Left lung (tissue), 10 donors: ENCODE measurements around the gene GATA5. TPM values are rescaled to one million over a fixed set of nuclear protein-coding genes. Genes with fewer than 3 reads are reported as not detected.

Source experiments
- ATAC-seq: fragments of 200-7000 bp; cut with Tn5 transposase; one replicate; pipeline ENCODE4 v1.9.1; 2020; ENCODE audit warnings: moderate library complexity
- DNase-seq, 4 donors: peaks; one replicate each; pipeline ENCODE4 v3.0.0-alpha.2; 2013 to 2020
- H3K27ac ChIP-seq, 2 donors: fragments of 200-600 bp; sonication (generic) in 1 of 2; one replicate each; pipeline versions ENCODE4 v1.5.0 to v1.8.0; 2020 to 2021
- H3K27me3 ChIP-seq, 2 donors: fragments of 200-600 bp; sonication (generic) in 1 of 2; one replicate each; pipeline versions ENCODE4 v1.5.0 to v1.8.0; 2020 to 2021
- H3K36me3 ChIP-seq, 2 donors: fragments of 200-600 bp; sonication (generic) in 1 of 2; one replicate each; pipeline versions ENCODE4 v1.5.0 to v1.8.0; 2020 to 2021
- H3K4me1 ChIP-seq, 2 donors: fragments of 200-600 bp; one replicate each; pipeline ENCODE4 v1.8.0; 2021
- H3K4me3 ChIP-seq, 2 donors: fragments of 200-600 bp; sonication (generic) in 1 of 2; one replicate each; pipeline versions ENCODE4 v1.5.0 to v1.8.0; 2020 to 2021; ENCODE audit warnings: mild to moderate bottlenecking in 1 of 2
- H3K9me3 ChIP-seq, 2 donors: fragments of 200-600 bp; sonication (generic) in 1 of 2; one replicate each; pipeline versions ENCODE4 v1.5.0 to v1.8.0; 2020 to 2021
- CTCF ChIP-seq, 2 donors: fragments of 200-600 bp; sonication (generic) in 1 of 2; IDR thresholded peaks; one replicate each; pipeline versions ENCODE4 v1.5.0 to v1.8.0; 2021; ENCODE audit warnings: antibody characterized with exemption in 2 of 2
- intact Hi-C, 2 donors: fragments of 100-400 bp; cut with DNase I; formaldehyde crosslinking; loops; one replicate each; pipeline versions ENCODE4 v1.11.2 to v1.14.2; 2022
- polyA plus RNA-seq, 6 donors: library from polyadenylated mRNA; unstranded; fragments of 120-200 nt; gene quantifications; one replicate each; pipeline ENCODE4 v1.2.1, GENCODE V29; 2013; ENCODE audit not compliant: insufficient read length in 6 of 6
- total RNA-seq, 2 donors: library from RNA; stranded (reverse); fragmentation: NEBNext Ultra II Directional; extraction: Animal tissue kit (Norgen Biotek cat#: 25700); gene quantifications; one replicate each; pipeline ENCODE4 v1.2.1, GENCODE V29; 2021
- donor health status: DM: no; HTN: yes; CAD: no.
- donor health status: DM: no; HTN: no; CAD: no.

The GATA5 gene
- total and polyA plus RNA-seq, 8 donors, result 0.84 to 45.8 (median 30.9) TPM

- no peak for TF ChIP-seq CTCF (IDR thresholded peaks at IDR 0.05)
- H3K36me3 ChIP-seq, result no peaks in the 10 kb centered on the region
- ATAC-seq, result no peak
- peaks cover 0 to 64% of the 10 kb centered on the region in 2 donors for H3K27me3 ChIP-seq
- no peaks in the 10 kb centered on the region for H3K4me1 ChIP-seq
- no peak for DNase-seq
- intact Hi-C loops, result no loop called here
- no peak overlapping the region for H3K4me3 ChIP-seq
- H3K27ac ChIP-seq, result no peak overlapping the region
- no peaks in the 10 kb centered on the region for H3K9me3 ChIP-seq
These were observed 11.4 kb downstream of the GATA5 start for GRCh38 chr20:62464425-62464770.

GRCh38 chr20:62463651-62464424, 12.0 kb downstream of the GATA5 start:
- Histone ChIP-seq H3K4me3 (no peak overlapping the region), H3K36me3 (no peaks in the 10 kb centered on the region), H3K27me3 (peaks cover 2 to 64% of the 10 kb centered on the region in 2 donors), H3K9me3 (no peaks in the 10 kb centered on the region), H3K4me1 (no peaks in the 10 kb centered on the region), H3K27ac (no peak overlapping the region)
- no peak for TF ChIP-seq CTCF (IDR thresholded peaks at IDR 0.05)
- no peak for DNase-seq
- ATAC-seq, result no peak
- intact Hi-C loops, result no loop called here

GRCh38 chr20:62462976-62463592, 12.7 kb downstream of the GATA5 start:
- H3K36me3 ChIP-seq, result no peaks in the 10 kb centered on the region
- TF ChIP-seq CTCF (IDR thresholded peaks at IDR 0.05), result no peak
- ATAC-seq, result no peak
- H3K27ac ChIP-seq, result no peak overlapping the region
- H3K4me3 ChIP-seq, result no peak overlapping the region
- intact Hi-C loops, result no loop called here
- peaks cover 5 to 64% of the 10 kb centered on the region in 2 donors for H3K27me3 ChIP-seq
- no peaks in the 10 kb centered on the region for H3K4me1 ChIP-seq
- no peak for DNase-seq
- no peaks in the 10 kb centered on the region for H3K9me3 ChIP-seq

GRCh38 chr20:62461834-62462233, 14.0 kb downstream of the GATA5 start:
- no peak overlapping the region for H3K4me3 ChIP-seq
- H3K9me3 ChIP-seq, result no peaks in the 10 kb centered on the region
- DNase-seq (no peak), ATAC-seq (no peak)
- TF ChIP-seq CTCF (IDR thresholded peaks at IDR 0.05), result no peak
- H3K27ac ChIP-seq, result no peak overlapping the region
- no peaks in the 10 kb centered on the region for H3K36me3 ChIP-seq
- peaks cover 14 to 65% of the 10 kb centered on the region in 2 donors for H3K27me3 ChIP-seq
- intact Hi-C loops, result no loop called here
- no peaks in the 10 kb centered on the region for H3K4me1 ChIP-seq

GRCh38 chr20:62461157-62461556, 14.6 kb downstream of the GATA5 start:
- H3K4me3 ChIP-seq, result no peak overlapping the region
- no peak overlapping the region for H3K27ac ChIP-seq
- no peaks in the 10 kb centered on the region for H3K9me3 ChIP-seq
- peaks cover 14 to 65% of the 10 kb centered on the region in 2 donors for H3K27me3 ChIP-seq
- ATAC-seq (no peak), DNase-seq (no peak)
- H3K4me1 ChIP-seq, result no peaks in the 10 kb centered on the region
- intact Hi-C loops, result no loop called here
- H3K36me3 ChIP-seq, result no peaks in the 10 kb centered on the region
- TF ChIP-seq CTCF (IDR thresholded peaks at IDR 0.05), result no peak
